Astrocyte of the spinal cord (primary cell): Measurements from ENCODE around the gene RPS6KA2.

Experiments used
- DNase-seq: peaks from one replicate; pipeline ENCODE4 v3.0.0; 2011; ENCODE audit warnings: low read depth, low spot score
- H3K4me3 ChIP-seq: 2 replicates; pipeline ENCODE4 v1.5.1; 2011; ENCODE audit warnings: low read depth, mild to moderate bottlenecking, low read length, moderate library complexity
- in situ Hi-C: cut with HindIII; loops from 2 replicates; pipeline ENCODE4 v1.10.0; 2017; ENCODE audit warnings: low sequenced_read_pairs
- TF ChIP-seq, protein P1 (sequence below): IDR thresholded peaks from 2 replicates; pipeline ENCODE4 v1.5.1; 2012; ENCODE audit warnings: low read depth, mild to moderate bottlenecking, low read length, inconsistent platforms

The RPS6KA2 gene

DNA sequence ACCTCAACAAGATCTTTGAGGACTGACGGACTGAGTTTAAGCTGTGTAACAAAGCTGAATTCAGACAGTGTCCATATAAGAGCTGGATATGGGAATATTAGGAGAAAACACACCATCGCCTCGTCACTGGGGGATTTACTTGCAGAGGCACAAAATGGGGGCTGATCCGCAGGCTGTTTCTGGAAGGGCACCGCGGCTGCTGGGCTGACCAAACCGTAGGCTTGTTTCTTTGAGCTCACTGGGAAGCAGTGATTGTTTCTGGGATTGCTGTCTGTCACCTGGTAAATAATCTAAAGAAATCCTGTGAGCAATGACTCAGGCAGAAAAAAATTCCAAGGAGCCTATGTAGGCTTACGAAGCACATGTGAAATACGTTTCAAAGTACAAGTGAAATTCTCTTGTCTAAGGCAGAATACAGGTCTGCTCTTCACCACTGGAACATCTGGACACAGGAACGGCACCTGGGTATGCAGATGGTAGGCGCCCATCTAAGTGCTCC, 180.4 kb downstream of the RPS6KA2 start:
- H3K4me3 ChIP-seq: no peak overlapping the region
- DNase-seq: no peak
- TF ChIP-seq, protein P1, sequence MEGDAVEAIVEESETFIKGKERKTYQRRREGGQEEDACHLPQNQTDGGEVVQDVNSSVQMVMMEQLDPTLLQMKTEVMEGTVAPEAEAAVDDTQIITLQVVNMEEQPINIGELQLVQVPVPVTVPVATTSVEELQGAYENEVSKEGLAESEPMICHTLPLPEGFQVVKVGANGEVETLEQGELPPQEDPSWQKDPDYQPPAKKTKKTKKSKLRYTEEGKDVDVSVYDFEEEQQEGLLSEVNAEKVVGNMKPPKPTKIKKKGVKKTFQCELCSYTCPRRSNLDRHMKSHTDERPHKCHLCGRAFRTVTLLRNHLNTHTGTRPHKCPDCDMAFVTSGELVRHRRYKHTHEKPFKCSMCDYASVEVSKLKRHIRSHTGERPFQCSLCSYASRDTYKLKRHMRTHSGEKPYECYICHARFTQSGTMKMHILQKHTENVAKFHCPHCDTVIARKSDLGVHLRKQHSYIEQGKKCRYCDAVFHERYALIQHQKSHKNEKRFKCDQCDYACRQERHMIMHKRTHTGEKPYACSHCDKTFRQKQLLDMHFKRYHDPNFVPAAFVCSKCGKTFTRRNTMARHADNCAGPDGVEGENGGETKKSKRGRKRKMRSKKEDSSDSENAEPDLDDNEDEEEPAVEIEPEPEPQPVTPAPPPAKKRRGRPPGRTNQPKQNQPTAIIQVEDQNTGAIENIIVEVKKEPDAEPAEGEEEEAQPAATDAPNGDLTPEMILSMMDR: no peak
- in situ Hi-C loops: no loop called here

DNA sequence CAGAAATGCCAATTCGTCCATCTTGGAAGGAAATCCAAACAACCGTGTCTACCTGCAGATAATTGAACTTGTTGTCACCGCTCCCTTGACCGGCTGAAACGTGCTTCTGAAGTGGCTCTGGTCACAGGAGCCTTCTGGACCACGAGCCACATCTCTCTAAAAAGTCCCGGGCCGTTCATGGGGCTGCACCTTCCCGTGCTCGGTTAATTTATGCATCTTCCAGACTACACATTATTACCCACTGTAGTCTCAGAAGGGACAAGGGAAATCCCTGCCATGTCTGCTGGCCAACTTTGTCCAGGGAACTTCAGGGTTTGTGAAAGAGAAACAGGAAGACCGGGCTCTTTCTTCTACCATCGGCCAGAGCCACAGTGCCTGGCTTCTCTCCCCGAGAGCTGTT, 180.9 kb downstream of the RPS6KA2 start:
- TF ChIP-seq, protein P1: no peak
- DNase-seq: no peak
- in situ Hi-C loops: no loop called here
- no peak overlapping the region for H3K4me3 ChIP-seq

DNA sequence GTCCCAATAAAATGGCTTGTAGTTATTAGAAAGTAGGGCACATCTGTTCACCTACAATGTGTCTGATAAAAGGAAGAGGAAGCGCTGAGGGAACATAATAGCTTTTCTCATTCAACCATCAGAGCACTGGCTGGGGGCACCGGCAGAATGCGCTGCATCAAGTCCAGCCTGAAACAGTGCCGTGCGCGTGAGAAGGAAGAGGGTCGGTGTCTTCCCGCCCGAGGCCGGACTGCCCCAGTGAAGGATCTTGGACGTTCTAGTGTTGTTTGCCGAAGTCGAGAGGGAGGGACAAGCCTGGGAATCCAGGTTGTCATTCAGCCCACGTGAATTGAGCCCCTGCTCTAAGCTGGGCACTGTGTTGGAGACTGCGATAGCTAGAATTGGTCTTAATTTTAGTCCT, 182.6 kb downstream of the RPS6KA2 start:
- in situ Hi-C loops: no loop called here
- DNase-seq: no peak
- TF ChIP-seq, protein P1: no peak
- no peak overlapping the region for H3K4me3 ChIP-seq

DNA sequence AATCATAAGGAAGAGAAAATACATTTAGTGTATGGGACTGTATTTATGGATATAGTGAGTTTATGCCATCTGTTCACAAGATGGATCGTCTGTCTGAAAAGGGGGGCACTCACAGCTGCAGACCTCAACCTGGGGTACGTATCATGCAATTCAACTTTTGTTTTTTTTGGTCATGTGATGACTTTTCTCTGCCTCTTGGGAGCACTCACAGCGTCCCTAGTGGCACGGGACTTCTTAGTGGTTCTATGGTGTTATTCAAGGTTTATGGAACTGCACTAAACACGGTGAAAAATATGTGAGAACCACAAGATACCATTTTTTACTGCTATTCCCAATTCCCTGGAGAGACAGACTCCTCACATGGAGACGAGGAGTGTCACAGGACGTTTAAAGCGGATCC, 183.9 kb downstream of the RPS6KA2 start:
- in situ Hi-C loops: no loop called here
- DNase-seq: no peak
- H3K4me3 ChIP-seq: no peak overlapping the region
- TF ChIP-seq, protein P1: no peak

DNA sequence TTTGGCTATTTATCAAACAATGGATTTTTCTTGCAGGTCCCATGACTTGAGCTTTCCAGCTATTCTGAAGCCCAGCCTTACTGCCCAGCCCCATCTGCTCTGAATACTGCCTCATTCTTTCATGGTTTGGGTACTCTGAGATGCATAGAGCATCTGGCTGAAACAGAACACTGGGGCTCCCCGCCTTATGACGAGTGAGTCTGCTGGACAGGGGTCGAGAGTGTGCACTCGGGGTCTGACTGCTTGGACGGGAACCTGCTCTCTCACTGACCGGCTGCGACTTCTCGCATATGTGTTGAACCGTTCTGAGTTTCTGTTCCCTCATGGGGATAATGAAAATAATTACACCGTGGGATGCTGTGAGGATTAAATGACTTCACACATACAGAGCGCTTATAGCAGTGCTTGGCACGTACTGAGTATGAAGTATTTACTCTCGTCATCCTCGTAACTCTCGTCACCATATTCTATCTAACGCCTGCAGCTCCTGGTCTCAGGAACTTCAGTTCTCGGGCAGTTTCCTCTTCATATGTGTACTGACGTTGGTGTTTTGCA, 184.8 kb downstream of the RPS6KA2 start:
- TF ChIP-seq, protein P1: no peak
- DNase-seq: no peak
- in situ Hi-C loops: no loop called here
- H3K4me3 ChIP-seq: no peak overlapping the region

DNA sequence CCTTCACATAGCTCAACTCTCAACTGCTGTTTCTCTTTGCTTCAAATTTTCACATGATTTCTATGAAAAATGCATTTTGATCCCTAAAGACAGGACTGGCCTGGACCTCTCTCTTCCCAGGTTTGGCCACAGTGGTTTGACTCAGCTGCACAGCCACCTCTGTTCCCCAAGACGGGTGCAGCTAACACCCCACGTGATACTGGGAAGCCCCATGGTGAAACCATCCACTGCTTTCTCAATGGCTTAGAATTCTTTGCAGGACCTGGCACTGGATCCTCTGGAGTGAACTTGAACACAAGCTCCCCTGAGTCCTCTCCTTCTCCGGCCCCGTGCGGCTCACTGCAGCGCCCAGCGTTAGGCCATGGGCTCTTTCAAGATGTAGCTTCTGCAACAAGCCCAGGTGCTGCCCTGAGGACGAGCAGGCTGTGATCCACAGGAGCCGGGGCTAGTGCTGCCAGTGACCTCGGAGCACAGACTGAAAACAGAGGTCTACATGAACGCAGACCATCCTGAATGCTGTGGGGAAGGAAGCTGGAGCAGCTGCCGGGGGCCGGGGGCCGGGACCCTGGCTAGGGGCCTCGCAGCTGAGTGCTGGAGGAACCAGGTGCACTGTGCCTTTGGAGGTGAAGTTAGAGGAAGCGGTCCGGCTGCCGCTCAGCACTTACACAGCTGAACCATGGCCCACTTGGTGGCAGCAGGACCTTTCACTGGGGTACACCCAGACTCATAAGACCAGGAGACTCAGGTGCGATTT, 185.5 kb downstream of the RPS6KA2 start:
- H3K4me3 ChIP-seq: no peak overlapping the region
- in situ Hi-C loops: no loop called here
- TF ChIP-seq, protein P1: no peak
- no peak for DNase-seq
